Fibroblast of lung (primary cell): ENCODE measurements around the gene CEP170. TPM values are rescaled to one million over a fixed set of nuclear protein-coding genes. Genes with fewer than 3 reads are reported as not detected.

ENCODE experiments used
- DNase-seq, 2 donors: peaks; one replicate each; pipeline versions ENCODE4 v3.0.0 to v3.0.0-alpha.2; 2010; ENCODE audit warnings: low read depth in 2 of 2
- H2AFZ ChIP-seq: 2 replicates; pipeline ENCODE4 v1.5.1; 2012; ENCODE audit warnings: low read length, control low read depth, inconsistent platforms
- H3K27ac ChIP-seq: 2 replicates; pipeline ENCODE4 v1.5.1; 2011; ENCODE audit warnings: low read length, control low read depth; ENCODE audit not compliant: insufficient read depth
- H3K27me3 ChIP-seq: 2 replicates; pipeline ENCODE4 v1.5.1; 2011; ENCODE audit warnings: mild to moderate bottlenecking, low read length; ENCODE audit not compliant: control insufficient read depth, insufficient read depth
- H3K36me3 ChIP-seq: 2 replicates; pipeline ENCODE4 v1.5.1; 2011; ENCODE audit warnings: low read length; ENCODE audit not compliant: control insufficient read depth, insufficient read depth
- H3K4me1 ChIP-seq: 2 replicates; pipeline ENCODE4 v1.5.1; 2011; ENCODE audit warnings: low read length; ENCODE audit not compliant: control insufficient read depth, insufficient read depth; ENCODE audit errors: extremely low read depth
- H3K4me2 ChIP-seq: 2 replicates; pipeline ENCODE4 v1.5.1; 2011; ENCODE audit warnings: low read length, control low read depth; ENCODE audit not compliant: insufficient read depth; ENCODE audit errors: extremely low read depth
- H3K4me3 ChIP-seq, 4 experiments: fragments of 200-600 bp in 1 of 4; sonication (generic) in 1 of 4; replicated peaks in 1 of 4; 2 replicates each; pipeline ENCODE4 v1.5.1; 2011 to 2016; ENCODE audit warnings: low read length in 4 of 4, low read depth in 3 of 4, mild to moderate bottlenecking in 3 of 4, control low read depth in 2 of 4, inconsistent platforms in 1 of 4, mixed read lengths in 1 of 4; ENCODE audit not compliant: insufficient read depth in 1 of 4; ENCODE audit errors: control extremely low read depth in 1 of 4
- H3K79me2 ChIP-seq: 2 replicates; pipeline ENCODE4 v1.5.1; 2012; ENCODE audit warnings: mild to moderate bottlenecking, low read length, inconsistent platforms; ENCODE audit not compliant: control insufficient read depth, insufficient read depth
- H3K9ac ChIP-seq: 2 replicates; pipeline ENCODE4 v1.5.1; 2011; ENCODE audit warnings: mild to moderate bottlenecking, low read length, control low read depth; ENCODE audit not compliant: insufficient read depth
- H3K9me3 ChIP-seq: 2 replicates; pipeline ENCODE4 v1.5.1; 2012; ENCODE audit warnings: low read depth, low read length; ENCODE audit not compliant: control insufficient read depth, insufficient read depth
- H4K20me1 ChIP-seq: 2 replicates; pipeline ENCODE4 v1.5.1; 2011; ENCODE audit warnings: low read length; ENCODE audit not compliant: control insufficient read depth, insufficient read depth; ENCODE audit errors: extremely low read depth
- EZH2 ChIP-seq: IDR thresholded peaks from 2 replicates; pipeline ENCODE4 v1.5.1; 2012; ENCODE audit warnings: low read length, control low read depth, mild to moderate bottlenecking; ENCODE audit errors: missing control alignments
- polyA plus RNA-seq, 2 donors: library from polyadenylated mRNA; depleted of rRNA in 1 of 2; stranded (reverse) in 1 of 2; unstranded in 1 of 2; fragments of >200 nt; gene quantifications; 2 replicates each; pipeline ENCODE4 v1.2.1, GENCODE V29; 2011 to 2012; ENCODE audit warnings: missing spikeins in 1 of 2
- total RNA-seq: library from RNA; depleted of rRNA; stranded (reverse); fragments of >200 nt; gene quantifications from 2 replicates; pipeline ENCODE4 v1.2.1, GENCODE V29; 2014
- TF ChIP-seq, protein P1 (sequence below), 2 donors: IDR thresholded peaks in 1 of 2; conservative IDR thresholded peaks in 1 of 2; 1 replicate in 1 of 2; 2 replicates in 1 of 2; pipeline ENCODE4 v1.5.1; 2011 to 2012; ENCODE audit warnings: low read length in 2 of 2, control low read depth in 1 of 2, inconsistent platforms in 1 of 2, low read depth in 1 of 2, mild to moderate bottlenecking in 1 of 2

CEP170 gene
- total and polyA plus RNA-seq, 2 donors (not counting 1 experiment from before 2014, with no cell fraction given), result 86.0 to 92.0 TPM

DNA sequence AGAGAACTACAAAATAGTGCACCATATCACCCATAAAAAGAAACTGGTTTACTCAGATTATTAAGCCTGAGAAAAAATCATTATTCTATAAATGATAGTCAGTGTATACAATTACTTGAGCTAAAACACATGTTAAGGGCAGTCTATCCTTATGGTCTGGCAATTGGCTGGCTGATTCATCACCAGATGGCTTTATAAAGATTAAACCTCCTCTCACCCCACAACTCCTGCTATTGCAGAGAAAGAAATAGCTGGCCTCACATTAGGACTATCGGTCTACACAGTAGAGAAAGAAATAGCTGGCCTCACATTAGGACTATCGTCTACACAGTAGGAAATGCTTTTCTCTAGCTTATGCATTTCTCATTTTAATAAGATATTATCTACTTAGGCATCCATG, 21.2 kb downstream of the CEP170 start:
- Histone ChIP-seq H3K9ac (no peak overlapping the region), H3K27ac (no peak overlapping the region), H3K36me3 (no peaks in the 10 kb centered on the region), H3K4me1 (no peaks in the 10 kb centered on the region), H3K9me3 (no peaks in the 10 kb centered on the region), H4K20me1 (no peaks in the 10 kb centered on the region), H3K79me2 (peaks cover 89% of the 10 kb centered on the region), H2AFZ (no peak overlapping the region), H3K4me2 (peak overlapping the region; percentile 7), H3K27me3 (no peaks in the 10 kb centered on the region), H3K4me3 (peak overlapping the region in 2 of 4 experiments; percentile 15 to 17)
- DNase-seq, result peak; percentile 89 to 95
- TF ChIP-seq EZH2, result no peak
- TF ChIP-seq, protein P1, sequence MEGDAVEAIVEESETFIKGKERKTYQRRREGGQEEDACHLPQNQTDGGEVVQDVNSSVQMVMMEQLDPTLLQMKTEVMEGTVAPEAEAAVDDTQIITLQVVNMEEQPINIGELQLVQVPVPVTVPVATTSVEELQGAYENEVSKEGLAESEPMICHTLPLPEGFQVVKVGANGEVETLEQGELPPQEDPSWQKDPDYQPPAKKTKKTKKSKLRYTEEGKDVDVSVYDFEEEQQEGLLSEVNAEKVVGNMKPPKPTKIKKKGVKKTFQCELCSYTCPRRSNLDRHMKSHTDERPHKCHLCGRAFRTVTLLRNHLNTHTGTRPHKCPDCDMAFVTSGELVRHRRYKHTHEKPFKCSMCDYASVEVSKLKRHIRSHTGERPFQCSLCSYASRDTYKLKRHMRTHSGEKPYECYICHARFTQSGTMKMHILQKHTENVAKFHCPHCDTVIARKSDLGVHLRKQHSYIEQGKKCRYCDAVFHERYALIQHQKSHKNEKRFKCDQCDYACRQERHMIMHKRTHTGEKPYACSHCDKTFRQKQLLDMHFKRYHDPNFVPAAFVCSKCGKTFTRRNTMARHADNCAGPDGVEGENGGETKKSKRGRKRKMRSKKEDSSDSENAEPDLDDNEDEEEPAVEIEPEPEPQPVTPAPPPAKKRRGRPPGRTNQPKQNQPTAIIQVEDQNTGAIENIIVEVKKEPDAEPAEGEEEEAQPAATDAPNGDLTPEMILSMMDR (conservative IDR thresholded peaks at IDR 0.05 in 1 of 2, IDR thresholded peaks at IDR 0.05 in 1 of 2; ENCODE audit: low read depth in 1 of 2, low read length in 2 of 2), result no peak

- Histone ChIP-seq H2AFZ (no peak overlapping the region), H3K9me3 (no peaks in the 10 kb centered on the region), H3K36me3 (no peaks in the 10 kb centered on the region), H3K9ac (no peak overlapping the region), H3K4me2 (no peak overlapping the region), H3K79me2 (peaks cover 87% of the 10 kb centered on the region), H3K27ac (no peak overlapping the region), H4K20me1 (no peaks in the 10 kb centered on the region), H3K4me3 (no peak overlapping the region), H3K27me3 (no peaks in the 10 kb centered on the region), H3K4me1 (no peaks in the 10 kb centered on the region)
- peak; percentile 29 to 57 for DNase-seq
- TF ChIP-seq, protein P1 (conservative IDR thresholded peaks at IDR 0.05 in 1 of 2, IDR thresholded peaks at IDR 0.05 in 1 of 2; ENCODE audit: low read depth in 1 of 2, low read length in 2 of 2), result no peak
- no peak for TF ChIP-seq EZH2
Observed at GRCh38 chr1:243230914-243231313, 24.2 kb downstream of the CEP170 start.

GRCh38 chr1:243229526-243229925, 25.6 kb downstream of the CEP170 start:
- H3K36me3 ChIP-seq, result no peaks in the 10 kb centered on the region
- no peak overlapping the region for H3K27ac ChIP-seq
- peak in 1 of 2 donors; percentile 72 for DNase-seq
- H3K4me1 ChIP-seq, result no peaks in the 10 kb centered on the region
- H3K27me3 ChIP-seq, result no peaks in the 10 kb centered on the region
- no peaks in the 10 kb centered on the region for H3K9me3 ChIP-seq
- no peak overlapping the region for H3K9ac ChIP-seq
- no peak overlapping the region for H3K4me3 ChIP-seq
- no peak overlapping the region for H3K4me2 ChIP-seq
- no peak overlapping the region for H2AFZ ChIP-seq
- peaks cover 91% of the 10 kb centered on the region for H3K79me2 ChIP-seq
- H4K20me1 ChIP-seq, result no peaks in the 10 kb centered on the region
- no peak for TF ChIP-seq EZH2
- TF ChIP-seq, protein P1 (conservative IDR thresholded peaks at IDR 0.05 in 1 of 2, IDR thresholded peaks at IDR 0.05 in 1 of 2; ENCODE audit: low read depth in 1 of 2, low read length in 2 of 2), result no peak
